Neuronal stem cell (in vitro differentiated cells): ENCODE results near the gene VPS8.

Experiments
- DNase-seq: peaks from one replicate; pipeline ENCODE4 v3.0.0-alpha.2; 2013; ENCODE audit warnings: low spot score
- H2AFZ ChIP-seq: one replicate; pipeline ENCODE4 v1.6.1; 2013; ENCODE audit warnings: mild to moderate bottlenecking, low read length, inconsistent platforms
- H2AK5ac ChIP-seq: 2 replicates; pipeline ENCODE4 v1.6.1; 2013; ENCODE audit warnings: low read depth, mild to moderate bottlenecking, inconsistent platforms, low read length, moderate library complexity, mixed read lengths
- H2BK120ac ChIP-seq: 2 replicates; pipeline ENCODE4 v1.6.1; 2013; ENCODE audit warnings: low read depth, mild to moderate bottlenecking, inconsistent platforms, low read length, moderate library complexity, mixed read lengths
- H2BK12ac ChIP-seq: one replicate; pipeline ENCODE4 v1.6.1; 2013; ENCODE audit warnings: low read length, inconsistent platforms
- H2BK15ac ChIP-seq: 2 replicates; pipeline ENCODE4 v1.6.1; 2013; ENCODE audit warnings: mild to moderate bottlenecking, low read length, inconsistent platforms, mixed read lengths
- H2BK5ac ChIP-seq: one replicate; pipeline ENCODE4 v1.6.1; 2013; ENCODE audit warnings: inconsistent platforms, mild to moderate bottlenecking, low read length, moderate library complexity
- H3K14ac ChIP-seq: one replicate; pipeline ENCODE4 v1.6.1; 2013; ENCODE audit warnings: low read length, inconsistent platforms
- H3K18ac ChIP-seq: 2 replicates; pipeline ENCODE4 v1.6.1; 2013; ENCODE audit warnings: low read length, inconsistent platforms
- H3K23ac ChIP-seq: 2 replicates; pipeline ENCODE4 v1.6.1; 2013; ENCODE audit warnings: low read depth, mild to moderate bottlenecking, mixed read lengths, low read length, inconsistent platforms; ENCODE audit not compliant: poor library complexity
- H3K27ac ChIP-seq: replicated peaks from 3 replicates; pipeline ENCODE4 v1.5.1; 2013; ENCODE audit warnings: low read length, inconsistent platforms
- H3K27me3 ChIP-seq, 3 experiments: 2 replicates each; pipeline ENCODE4 v1.6.1; 2013; ENCODE audit warnings: low read length in 3 of 3, mild to moderate bottlenecking in 2 of 3, inconsistent platforms in 1 of 3, low read depth in 1 of 3, mixed read lengths in 1 of 3, moderate library complexity in 1 of 3; ENCODE audit not compliant: control insufficient read depth in 3 of 3, insufficient read depth in 3 of 3
- H3K36me3 ChIP-seq, 2 donors: replicated peaks in 1 of 2; 2 replicates each; pipeline ENCODE4 v1.6.1; 2013; ENCODE audit warnings: low read length in 2 of 2; ENCODE audit not compliant: control insufficient read depth in 2 of 2, insufficient read depth in 2 of 2
- H3K4ac ChIP-seq: 2 replicates; pipeline ENCODE4 v1.6.1; 2013; ENCODE audit warnings: inconsistent platforms, mild to moderate bottlenecking, low read length, moderate library complexity
- H3K4me1 ChIP-seq, 2 donors: 1 replicate in 1 of 2; 2 replicates in 1 of 2; pipeline ENCODE4 v1.6.1; 2013; ENCODE audit warnings: low read length in 2 of 2, low read depth in 1 of 2; ENCODE audit not compliant: control insufficient read depth in 2 of 2, insufficient read depth in 1 of 2
- H3K4me2 ChIP-seq: one replicate; pipeline ENCODE4 v1.6.1; 2013; ENCODE audit warnings: mild to moderate bottlenecking, low read length, inconsistent platforms; ENCODE audit not compliant: insufficient read depth, poor library complexity, severe bottlenecking
- H3K4me3 ChIP-seq, 2 donors: 2 replicates each; pipeline ENCODE4 v1.5.1; 2013; ENCODE audit warnings: low read length in 2 of 2, mild to moderate bottlenecking in 2 of 2, inconsistent platforms in 1 of 2, moderate library complexity in 1 of 2
- H3K79me1 ChIP-seq: one replicate; pipeline ENCODE4 v1.6.1; 2013; ENCODE audit warnings: low read depth, mild to moderate bottlenecking, inconsistent platforms, low read length, moderate library complexity
- H3K9ac ChIP-seq: one replicate; pipeline ENCODE4 v1.6.1; 2013; ENCODE audit warnings: mild to moderate bottlenecking, low read depth, low read length, inconsistent platforms; ENCODE audit not compliant: poor library complexity
- H3K9me3 ChIP-seq, 2 donors: replicated peaks in 1 of 2; 2 replicates each; pipeline versions ENCODE3 to v1.6.1; 2013; ENCODE audit warnings: low read length in 2 of 2, mild to moderate bottlenecking in 2 of 2, inconsistent platforms in 1 of 2, low read depth in 1 of 2, mixed read lengths in 1 of 2, moderate library complexity in 1 of 2; ENCODE audit not compliant: control insufficient read depth in 2 of 2, insufficient read depth in 1 of 2
- H4K8ac ChIP-seq: one replicate; pipeline ENCODE4 v1.6.1; 2013; ENCODE audit warnings: low read depth, mild to moderate bottlenecking, inconsistent platforms, low read length, moderate library complexity
- H4K91ac ChIP-seq: one replicate; pipeline ENCODE4 v1.6.1; 2013; ENCODE audit warnings: low read length, low read depth, mild to moderate bottlenecking, inconsistent platforms; ENCODE audit not compliant: poor library complexity
- WGBS, 2 donors: extraction: QIAGEN DNeasy Blood & Tissue Kit; methylation state at CpG; one replicate each; pipeline ENCODE4 v1.1.7; 2013; ENCODE audit warnings: missing lambda C conversion rate in 2 of 2, mixed read lengths in 1 of 2; ENCODE audit not compliant: insufficient read length in 2 of 2, insufficient replicate concordance in 1 of 2; ENCODE audit errors: extremely low coverage in 2 of 2; 5-methylcytosine and 5-hydroxymethylcytosine counted together

The VPS8 gene

DNA sequence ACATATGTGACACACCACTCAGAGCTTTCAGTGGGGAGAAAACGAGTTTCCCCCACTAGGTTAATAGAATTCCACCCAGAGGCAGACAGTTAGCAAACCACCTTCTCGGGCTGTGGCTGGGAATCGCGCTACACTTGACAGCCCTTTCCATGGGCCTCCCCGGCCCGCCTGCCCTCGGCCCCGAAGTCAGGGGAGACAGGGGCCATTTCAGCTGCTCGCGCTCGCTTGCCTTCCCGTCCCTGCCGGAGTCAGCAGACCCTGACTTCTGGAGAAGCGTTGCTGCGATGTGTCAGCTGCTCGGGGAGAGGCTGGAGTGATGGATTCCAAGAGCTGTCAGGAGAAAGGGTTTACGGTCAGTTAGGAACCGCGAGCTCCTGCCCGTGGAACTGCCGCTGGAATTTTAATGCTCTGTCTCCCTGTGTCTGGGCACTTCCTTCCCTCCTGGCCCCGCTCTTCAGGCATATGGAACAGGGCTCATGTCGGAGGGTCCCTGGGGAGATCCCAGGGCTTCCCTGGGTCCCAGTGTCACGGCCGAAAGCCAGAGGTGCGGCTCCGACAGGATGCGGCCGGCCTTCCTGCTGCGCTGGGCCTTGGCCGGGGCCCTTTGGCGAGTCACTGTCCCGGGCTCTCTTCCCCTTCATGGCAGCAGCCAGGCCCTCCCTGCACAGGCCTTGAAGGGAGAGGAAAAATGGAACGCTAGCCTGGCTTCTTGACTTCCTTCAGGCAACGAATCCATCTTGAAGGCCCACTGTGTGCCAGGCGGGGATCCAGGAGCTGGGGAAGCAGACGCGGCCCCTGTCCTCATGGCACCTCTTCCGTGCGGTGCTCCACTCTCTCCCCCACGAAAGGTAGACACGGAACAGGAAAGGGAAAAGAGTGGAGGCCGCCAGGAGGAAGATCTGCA, 38.4 kb upstream of the VPS8 start:
- WGBS, 2 donors: no CpG with 5 or more reads among the region's 43 CpGs
- Histone ChIP-seq H3K4me2 (no peak overlapping the region), H2AFZ (peak overlapping the region; percentile 91), H3K36me3 (no peaks in the 10 kb centered on the region), H2AK5ac (peak overlapping the region; percentile 26), H3K27ac (no peak overlapping the region), H3K14ac (peak overlapping the region; percentile 95), H2BK12ac (no peak overlapping the region), H3K18ac (peak overlapping the region; percentile 68), H3K9me3 (no peaks in the 10 kb centered on the region), H3K4ac (peak overlapping the region; percentile 14), H3K4me1 (peaks cover 11 to 15% of the 10 kb centered on the region in 2 donors), H4K8ac (no peak overlapping the region), H3K27me3 (peaks cover 0 to 55% (median 2%) of the 10 kb centered on the region in 3 experiments), H3K4me3 (peak overlapping the region in 1 of 2 donors; percentile 20), H2BK15ac (peak overlapping the region; percentile 32), H2BK5ac (no peak overlapping the region), H2BK120ac (no peak overlapping the region), H4K91ac (peak overlapping the region; percentile 46), H3K23ac (peak overlapping the region; percentile 3), H3K9ac (peak overlapping the region; percentile 10), H3K79me1 (no peaks in the 10 kb centered on the region)
- DNase-seq: peak; percentile 23

DNA sequence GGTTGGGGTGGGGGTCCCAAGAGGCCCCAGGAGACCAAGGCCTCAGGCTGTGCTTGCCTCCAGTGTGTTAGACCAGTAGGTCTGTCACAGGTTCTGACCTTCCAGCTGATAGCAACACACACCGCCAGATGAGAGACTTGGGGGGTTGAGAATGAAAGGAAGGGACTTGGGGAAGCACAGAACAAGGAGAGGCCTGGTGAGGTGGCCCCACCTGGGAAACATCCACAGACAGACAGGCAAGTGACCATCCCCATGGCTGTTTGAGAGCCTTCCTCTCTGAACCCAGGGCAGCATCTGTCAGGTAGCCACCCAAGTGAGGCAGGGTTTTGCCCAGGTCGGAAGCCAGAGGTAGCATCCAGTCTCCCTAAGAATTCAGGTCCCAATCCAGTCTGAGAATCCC, 35.0 kb upstream of the VPS8 start:
- WGBS, 2 donors: no CpG with 5 or more reads among the region's 2 CpGs
- peaks cover 11 to 18% of the 10 kb centered on the region in 2 donors for H3K4me1 ChIP-seq
- no peak for DNase-seq

DNA sequence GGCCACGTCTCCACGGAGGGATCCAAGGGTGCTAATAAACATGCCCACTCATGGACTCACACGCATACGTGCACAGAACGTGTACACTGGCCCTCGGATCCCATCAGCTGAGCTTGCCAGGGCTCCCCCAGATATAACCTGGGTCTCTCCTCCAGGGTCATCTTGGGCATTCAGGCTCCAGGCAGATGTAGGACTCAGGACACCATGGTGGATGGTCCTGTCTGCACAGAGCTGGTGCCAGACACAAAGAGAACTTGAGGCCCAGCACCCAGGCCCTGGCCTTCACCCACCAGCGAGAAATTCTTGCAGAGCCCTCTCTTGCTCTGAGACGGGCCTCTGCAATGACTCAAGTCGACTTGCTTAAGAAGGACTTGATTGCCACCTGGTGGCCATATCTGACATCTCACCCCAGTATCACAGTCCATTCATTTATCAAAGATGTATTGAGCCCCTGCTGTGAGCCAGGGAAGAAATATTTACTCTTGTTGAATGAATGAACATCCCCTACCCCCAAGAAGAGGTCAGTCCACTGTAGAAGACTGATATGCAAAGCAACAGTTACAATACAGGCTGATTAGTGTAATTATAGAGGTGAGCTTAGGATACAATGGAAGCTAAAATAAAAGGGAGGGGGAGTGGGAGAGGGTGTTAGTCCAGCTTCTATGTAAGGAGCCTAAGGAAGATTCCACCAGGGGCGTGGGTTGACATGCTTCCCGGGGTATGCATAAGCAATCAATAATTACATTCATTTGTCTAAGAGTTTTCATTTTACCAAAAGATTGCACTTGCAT, 34.2 kb upstream of the VPS8 start:
- H2BK120ac ChIP-seq: no peak overlapping the region
- H2AK5ac ChIP-seq: no peak overlapping the region
- H3K4ac ChIP-seq: no peak overlapping the region
- H3K14ac ChIP-seq: no peak overlapping the region
- no peak overlapping the region for H4K8ac ChIP-seq
- H3K23ac ChIP-seq: no peak overlapping the region
- no CpG with 5 or more reads among the region's 11 CpGs for WGBS, 2 donors
- H3K4me1 ChIP-seq: peaks cover 8 to 18% of the 10 kb centered on the region in 2 donors
- no peak overlapping the region for H3K18ac ChIP-seq
- H3K4me3 ChIP-seq: no peak overlapping the region
- H3K36me3 ChIP-seq: no peaks in the 10 kb centered on the region
- H3K79me1 ChIP-seq: no peaks in the 10 kb centered on the region
- no peaks in the 10 kb centered on the region for H3K9me3 ChIP-seq
- H3K9ac ChIP-seq: no peak overlapping the region
- no peak overlapping the region for H3K27ac ChIP-seq
- peak; percentile 92 for DNase-seq
- peaks cover 0 to 50% (median 7%) of the 10 kb centered on the region in 3 experiments for H3K27me3 ChIP-seq
- H2BK5ac ChIP-seq: no peak overlapping the region
- no peak overlapping the region for H2BK12ac ChIP-seq
- no peak overlapping the region for H4K91ac ChIP-seq
- H2BK15ac ChIP-seq: no peak overlapping the region
- no peak overlapping the region for H3K4me2 ChIP-seq
- H2AFZ ChIP-seq: no peak overlapping the region

More for the DNA sequence above, 35.0 kb upstream of the VPS8 start:
- no peak overlapping the region for H3K9ac ChIP-seq
- no peaks in the 10 kb centered on the region for H3K36me3 ChIP-seq
- H3K23ac ChIP-seq: no peak overlapping the region
- peak overlapping the region; percentile 18 for H2AK5ac ChIP-seq
- H3K14ac ChIP-seq: no peak overlapping the region
- H2AFZ ChIP-seq: no peak overlapping the region
- H3K18ac ChIP-seq: peak overlapping the region; percentile 24
- H2BK5ac ChIP-seq: no peak overlapping the region
- H4K8ac ChIP-seq: no peak overlapping the region
- H3K4me2 ChIP-seq: no peak overlapping the region
- H3K79me1 ChIP-seq: no peaks in the 10 kb centered on the region
- H4K91ac ChIP-seq: no peak overlapping the region
- H3K9me3 ChIP-seq: no peaks in the 10 kb centered on the region
- H3K27ac ChIP-seq: no peak overlapping the region
- no peak overlapping the region for H3K4ac ChIP-seq
- peaks cover 0 to 53% (median 7%) of the 10 kb centered on the region in 3 experiments for H3K27me3 ChIP-seq
- no peak overlapping the region for H3K4me3 ChIP-seq
- H2BK15ac ChIP-seq: peak overlapping the region; percentile 6
- no peak overlapping the region for H2BK12ac ChIP-seq
- no peak overlapping the region for H2BK120ac ChIP-seq
